ENCODE data around the gene MBLAC1. TPM values are rescaled to one million over a fixed set of nuclear protein-coding genes. Genes with fewer than 3 reads are reported as not detected.

The MBLAC1 gene
- total RNA-seq, 1 experiment from 2014 or later, result 2.5 TPM

Other genes starting within 250 kb of the MBLAC1 start
- gene OR2AE1, start 249.9 kb upstream of the MBLAC1 start, total RNA-seq (2014; rRNA removed; shearing (Covaris generic); ENCODE audit: low replicate concordance), result not detected in 2 replicates
- 15.5 and 19.3 TPM in 2 replicates for gene TRIM4, start 207.4 kb upstream of the MBLAC1 start, total RNA-seq (2014; rRNA removed; shearing (Covaris generic); ENCODE audit: low replicate concordance)
- not detected in 2 replicates for gene GJC3, start 197.3 kb upstream of the MBLAC1 start, total RNA-seq (2014; rRNA removed; shearing (Covaris generic); ENCODE audit: low replicate concordance)
- gene AZGP1, start 150.9 kb upstream of the MBLAC1 start, total RNA-seq (2014; rRNA removed; shearing (Covaris generic); ENCODE audit: low replicate concordance), result 1.1 TPM in 1 of 2 replicates, not detected in the other
- 20.3 and 23.0 TPM in 2 replicates for gene ZKSCAN1, start 111.4 kb upstream of the MBLAC1 start, total RNA-seq (2014; rRNA removed; shearing (Covaris generic); ENCODE audit: low replicate concordance)
- gene ZSCAN21, start 77.2 kb upstream of the MBLAC1 start, total RNA-seq (2014; rRNA removed; shearing (Covaris generic); ENCODE audit: low replicate concordance), result 1.0 and 4.4 TPM in 2 replicates
- 47.7 and 51.4 TPM in 2 replicates for gene ZNF3, start 45.2 kb upstream of the MBLAC1 start, total RNA-seq (2014; rRNA removed; shearing (Covaris generic); ENCODE audit: low replicate concordance)
- 91.2 and 92.5 TPM in 2 replicates for gene COPS6, start 38.0 kb upstream of the MBLAC1 start, total RNA-seq (2014; rRNA removed; shearing (Covaris generic); ENCODE audit: low replicate concordance)
- 225 and 243 TPM in 2 replicates for gene MCM7, start 25.6 kb upstream of the MBLAC1 start, total RNA-seq (2014; rRNA removed; shearing (Covaris generic); ENCODE audit: low replicate concordance)
- gene AP4M1, start 25.3 kb upstream of the MBLAC1 start, total RNA-seq (2014; rRNA removed; shearing (Covaris generic); ENCODE audit: low replicate concordance), result 25.8 and 28.1 TPM in 2 replicates
- gene TAF6, start 7.6 kb upstream of the MBLAC1 start, total RNA-seq (2014; rRNA removed; shearing (Covaris generic); ENCODE audit: low replicate concordance), result 17.8 and 29.7 TPM in 2 replicates
- gene CNPY4, start 7.3 kb upstream of the MBLAC1 start, total RNA-seq (2014; rRNA removed; shearing (Covaris generic); ENCODE audit: low replicate concordance), result 9.5 and 25.8 TPM in 2 replicates
- gene LAMTOR4, start 22.0 kb downstream of the MBLAC1 start, total RNA-seq (2014; rRNA removed; shearing (Covaris generic); ENCODE audit: low replicate concordance), result 63.0 and 126 TPM in 2 replicates
- gene TRAPPC14, start 31.8 kb downstream of the MBLAC1 start, total RNA-seq (2014; rRNA removed; shearing (Covaris generic); ENCODE audit: low replicate concordance), result 2.2 and 2.3 TPM in 2 replicates
- not detected in 2 replicates for gene GAL3ST4, start 41.6 kb downstream of the MBLAC1 start, total RNA-seq (2014; rRNA removed; shearing (Covaris generic); ENCODE audit: low replicate concordance)
- gene GPC2, start 50.4 kb downstream of the MBLAC1 start, total RNA-seq (2014; rRNA removed; shearing (Covaris generic); ENCODE audit: low replicate concordance), result 1.4 and 1.6 TPM in 2 replicates
- not detected in 2 replicates for gene STAG3, start 51.0 kb downstream of the MBLAC1 start, total RNA-seq (2014; rRNA removed; shearing (Covaris generic); ENCODE audit: low replicate concordance)
- gene PVRIG, start 93.0 kb downstream of the MBLAC1 start, total RNA-seq (2014; rRNA removed; shearing (Covaris generic); ENCODE audit: low replicate concordance), result 1.4 TPM in 1 of 2 replicates, not detected in the other
- not detected in 2 replicates for gene SPDYE3, start 180.7 kb downstream of the MBLAC1 start, total RNA-seq (2014; rRNA removed; shearing (Covaris generic); ENCODE audit: low replicate concordance)
- 15.0 and 44.8 TPM in 2 replicates for gene PILRB, start 231.2 kb downstream of the MBLAC1 start, total RNA-seq (2014; rRNA removed; shearing (Covaris generic); ENCODE audit: low replicate concordance)
- 0.41 and 0.91 TPM in 2 replicates for gene PILRA, start 246.5 kb downstream of the MBLAC1 start, total RNA-seq (2014; rRNA removed; shearing (Covaris generic); ENCODE audit: low replicate concordance)